Activated T-helper 1 cell treated with anti-CD3 and anti-CD28 coated beads, Interleukin-12 subunit alpha, Interleukin-12 subunit beta, Interleukin-2, Interleukin-4 antibody, amounts not matched to agents 30 ng/mL and 10 ng/mL and 1 ng/mL, durations not matched to agents 14 hours and 24 hours and 36 hours (primary cell): Measurements from ENCODE around the gene COL18A1. TPM values are rescaled to one million over a fixed set of nuclear protein-coding genes. Genes with fewer than 3 reads are reported as not detected.

Experiments used
- DNase-seq: peaks from one replicate; pipeline ENCODE4 v3.0.0; 2021; ENCODE audit warnings: low spot score
- H3K27ac Mint-ChIP-seq: one replicate; pipeline ENCODE4 v1.8.0; 2021; ENCODE audit warnings: mild to moderate bottlenecking, mixed read lengths
- H3K27me3 Mint-ChIP-seq: one replicate; pipeline ENCODE4 v1.8.0; 2022; ENCODE audit warnings: mild to moderate bottlenecking, moderate library complexity, mixed read lengths; ENCODE audit not compliant: insufficient read depth
- H3K36me3 Mint-ChIP-seq: one replicate; pipeline ENCODE4 v1.8.0; 2021; ENCODE audit warnings: low read depth, mixed read lengths
- H3K4me1 Mint-ChIP-seq: one replicate; pipeline ENCODE4 v1.8.0; 2021; ENCODE audit warnings: low read depth, mixed read lengths
- H3K4me3 Mint-ChIP-seq: one replicate; pipeline ENCODE4 v1.8.0; 2021; ENCODE audit warnings: mild to moderate bottlenecking, moderate library complexity, mixed read lengths
- H3K9me3 Mint-ChIP-seq: one replicate; pipeline ENCODE4 v1.8.0; 2021; ENCODE audit warnings: mixed read lengths
- intact Hi-C: fragments of 100-400 bp; cut with micrococcal nuclease; formaldehyde crosslinking; loops from one replicate; pipeline ENCODE4 v1.15.1; 2024
- total RNA-seq: library from RNA; stranded (reverse); gene quantifications from 2 replicates; pipeline ENCODE4 v1.2.3, GENCODE V29; 2022

COL18A1 gene
- total RNA-seq, 1 donor from 2014 or later = 2.1 TPM

DNA sequence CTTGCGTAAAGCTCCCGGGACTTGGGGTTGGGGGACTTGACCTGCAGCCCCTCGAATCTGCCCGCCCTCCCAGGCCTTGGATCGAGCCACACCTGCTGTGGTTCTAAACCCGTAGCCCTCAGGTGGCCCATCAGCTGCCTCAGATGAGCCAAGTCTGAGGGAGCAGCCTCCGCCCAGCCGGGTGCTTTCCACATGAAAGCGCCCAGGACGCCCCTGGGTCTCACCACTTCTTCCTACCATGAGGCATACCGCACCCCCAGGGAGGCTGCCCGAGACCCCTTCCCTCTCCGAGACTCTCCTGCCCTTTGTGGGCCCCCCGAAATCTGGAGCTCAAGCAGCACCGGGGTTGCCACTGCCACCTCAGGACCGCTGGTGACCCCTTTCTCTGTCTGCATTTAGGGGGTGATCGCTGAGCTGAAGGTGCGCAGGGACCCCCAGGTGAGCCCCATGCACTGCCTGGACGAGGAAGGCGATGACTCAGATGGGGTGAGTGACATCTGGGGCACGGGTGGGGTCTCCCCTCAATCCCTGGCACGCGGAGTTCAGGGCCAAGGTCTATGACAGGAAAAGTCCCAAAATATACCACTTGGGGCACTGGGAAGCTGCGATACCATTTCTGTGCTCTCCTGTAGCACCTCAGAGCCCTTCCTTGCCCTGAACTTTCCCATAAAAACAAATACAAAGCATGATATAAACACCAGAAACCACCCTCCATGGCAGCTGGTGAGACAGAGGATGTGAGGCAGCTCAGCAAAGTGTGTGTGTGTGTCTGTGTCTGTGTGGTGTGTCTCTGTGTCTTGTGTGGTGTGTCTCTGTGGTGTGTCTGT is 68.7 kb downstream of the COL18A1 start:
- intact Hi-C loops = no loop called here
- Mint-ChIP-seq H3K27me3 (no peaks in the 10 kb centered on the region), H3K36me3 (no peaks in the 10 kb centered on the region), H3K27ac (peak overlapping the region; percentile 13), H3K4me1 (peaks cover 20% of the 10 kb centered on the region), H3K4me3 (no peak overlapping the region), H3K9me3 (peaks cover 4% of the 10 kb centered on the region)
- no peak for DNase-seq

DNA sequence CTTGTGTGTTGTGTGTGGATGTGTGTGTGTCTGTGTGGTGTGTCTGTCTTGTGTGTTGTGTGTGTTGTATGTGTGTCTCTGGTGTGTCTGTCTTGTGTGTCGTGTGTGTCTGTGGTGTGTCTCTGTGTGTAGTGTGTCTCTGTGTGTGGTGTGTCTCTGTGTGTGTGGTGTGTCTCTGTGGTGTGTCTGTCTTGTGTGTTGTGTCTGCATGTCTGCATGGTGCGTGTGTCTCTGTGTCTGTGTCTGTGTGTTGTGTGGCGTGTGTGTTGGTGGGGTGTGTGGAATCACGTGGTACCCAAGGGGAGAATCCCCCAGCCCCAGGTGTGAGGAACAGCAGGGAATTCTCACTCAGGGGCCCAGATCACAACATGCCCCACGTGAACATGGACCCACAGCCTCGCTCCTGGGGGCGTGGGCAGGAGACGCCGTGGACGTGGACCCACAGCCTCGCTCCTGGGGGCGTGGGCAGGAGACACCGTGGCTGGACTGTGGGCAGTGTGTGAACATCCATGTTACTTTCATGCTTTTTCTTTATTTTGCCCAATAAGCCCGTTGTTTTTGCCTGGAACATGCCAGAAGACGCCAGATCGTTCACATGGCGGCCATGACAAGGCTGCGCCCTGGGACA is 69.5 kb downstream of the COL18A1 start:
- no peak for DNase-seq
- H3K4me3 Mint-ChIP-seq = no peak overlapping the region
- peaks cover 27% of the 10 kb centered on the region for H3K4me1 Mint-ChIP-seq
- H3K36me3 Mint-ChIP-seq = no peaks in the 10 kb centered on the region
- intact Hi-C loops = no loop called here
- no peaks in the 10 kb centered on the region for H3K27me3 Mint-ChIP-seq
- H3K9me3 Mint-ChIP-seq = peaks cover 4% of the 10 kb centered on the region
- peak overlapping the region; percentile 13 for H3K27ac Mint-ChIP-seq

DNA sequence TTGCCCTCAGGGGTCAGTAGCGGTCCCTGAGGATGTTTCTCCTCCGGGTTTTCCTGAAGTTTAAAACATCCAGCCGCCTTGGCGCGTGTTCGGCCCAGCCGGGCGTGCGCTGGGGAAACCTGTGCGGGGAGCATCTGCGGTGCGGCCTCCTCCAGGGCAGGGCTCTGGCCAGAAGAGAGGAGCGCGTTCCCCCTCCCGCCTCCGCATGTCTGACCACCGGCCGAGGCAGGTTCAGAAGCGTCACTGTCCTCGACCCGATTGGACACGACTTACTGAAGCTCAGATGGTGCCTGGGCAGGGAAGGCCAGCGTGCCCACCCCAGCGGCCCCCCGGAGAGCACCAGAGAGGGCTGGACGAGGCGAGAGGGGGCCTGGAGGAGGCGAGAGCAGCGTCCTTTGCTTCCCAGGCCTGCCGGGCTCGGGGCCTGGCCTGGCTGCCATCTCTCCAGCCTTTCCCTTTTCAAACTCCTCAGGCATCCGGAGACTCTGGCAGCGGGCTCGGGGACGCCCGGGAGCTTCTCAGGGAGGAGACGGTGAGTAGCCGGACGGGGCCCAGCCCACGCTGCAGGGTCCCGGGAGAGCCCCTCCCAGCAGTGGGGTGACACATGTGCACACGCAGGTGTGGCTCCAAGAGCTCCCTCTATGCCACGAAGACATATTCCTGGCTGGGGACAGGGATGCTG is 70.2 kb downstream of the COL18A1 start:
- no peak overlapping the region for H3K4me3 Mint-ChIP-seq
- peaks cover 4% of the 10 kb centered on the region for H3K9me3 Mint-ChIP-seq
- peaks cover 30% of the 10 kb centered on the region for H3K4me1 Mint-ChIP-seq
- no peaks in the 10 kb centered on the region for H3K27me3 Mint-ChIP-seq
- no peak for DNase-seq
- H3K27ac Mint-ChIP-seq = no peak overlapping the region
- H3K36me3 Mint-ChIP-seq = no peaks in the 10 kb centered on the region
- intact Hi-C loops = no loop called here

DNA sequence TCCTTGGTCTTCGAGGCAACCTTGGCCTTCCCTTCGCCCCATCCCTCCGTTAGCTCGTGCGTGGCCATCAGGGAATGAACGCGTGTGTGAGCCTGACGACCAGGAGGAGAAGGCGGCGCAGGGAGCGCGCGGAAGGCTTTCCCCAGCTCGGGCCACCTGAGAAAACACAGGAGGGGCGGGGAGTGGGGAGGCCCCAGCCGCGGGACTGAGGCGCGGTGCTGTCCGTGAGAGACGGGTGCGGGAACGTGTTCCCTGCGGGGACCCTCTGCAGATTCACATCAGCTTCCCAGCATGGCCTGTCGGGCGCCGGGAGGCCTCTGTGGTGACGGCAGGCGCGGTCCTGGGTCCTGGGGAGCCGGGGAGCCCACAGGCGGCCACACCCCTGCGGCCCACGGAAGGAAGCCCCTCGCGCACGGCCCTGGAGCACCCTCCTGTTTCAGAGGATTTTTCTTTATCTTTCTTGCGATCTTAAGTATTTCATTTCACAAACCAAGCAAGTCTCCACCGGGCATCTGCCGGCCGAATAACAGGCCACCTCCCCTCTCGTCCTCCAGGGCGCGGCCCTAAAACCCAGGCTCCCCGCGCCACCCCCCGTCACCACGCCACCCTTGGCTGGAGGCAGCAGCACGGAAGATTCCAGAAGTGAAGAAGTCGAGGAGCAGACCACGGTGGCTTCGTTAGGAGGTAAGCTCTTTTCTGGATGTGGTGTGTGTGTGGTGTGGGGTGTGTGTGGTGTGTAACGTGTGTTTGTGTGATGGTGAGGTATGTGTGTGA is 71.0 kb downstream of the COL18A1 start:
- H3K9me3 Mint-ChIP-seq = peaks cover 4% of the 10 kb centered on the region
- no peak overlapping the region for H3K27ac Mint-ChIP-seq
- H3K4me3 Mint-ChIP-seq = no peak overlapping the region
- no peaks in the 10 kb centered on the region for H3K36me3 Mint-ChIP-seq
- peaks cover 28% of the 10 kb centered on the region for H3K4me1 Mint-ChIP-seq
- intact Hi-C loops = no loop called here
- no peak for DNase-seq
- no peaks in the 10 kb centered on the region for H3K27me3 Mint-ChIP-seq

DNA sequence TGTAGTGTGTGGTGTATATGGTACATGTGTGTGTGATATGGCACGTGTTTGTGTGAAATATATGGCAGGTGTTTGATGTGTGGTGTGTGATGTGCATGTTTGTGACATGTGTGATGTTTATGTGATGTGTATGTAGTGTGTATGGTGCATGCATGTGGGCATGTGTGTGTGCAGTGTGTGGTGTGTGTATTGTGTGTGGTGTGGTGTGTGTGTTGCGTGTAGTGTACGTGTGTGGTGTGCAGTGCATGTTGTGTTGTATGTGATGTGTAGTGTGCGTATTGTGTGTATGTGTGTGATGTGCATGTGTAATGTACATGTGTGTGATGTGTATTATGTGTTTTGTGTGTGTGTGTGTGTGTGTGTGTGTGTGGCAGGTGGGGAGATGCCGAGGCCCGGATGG is 71.6 kb downstream of the COL18A1 start:
- intact Hi-C loops = no loop called here
- no peaks in the 10 kb centered on the region for H3K27me3 Mint-ChIP-seq
- no peak for DNase-seq
- H3K4me3 Mint-ChIP-seq = no peak overlapping the region
- H3K9me3 Mint-ChIP-seq = peaks cover 4% of the 10 kb centered on the region
- H3K27ac Mint-ChIP-seq = peak overlapping the region; percentile 59
- H3K36me3 Mint-ChIP-seq = no peaks in the 10 kb centered on the region
- H3K4me1 Mint-ChIP-seq = peaks cover 24% of the 10 kb centered on the region

DNA sequence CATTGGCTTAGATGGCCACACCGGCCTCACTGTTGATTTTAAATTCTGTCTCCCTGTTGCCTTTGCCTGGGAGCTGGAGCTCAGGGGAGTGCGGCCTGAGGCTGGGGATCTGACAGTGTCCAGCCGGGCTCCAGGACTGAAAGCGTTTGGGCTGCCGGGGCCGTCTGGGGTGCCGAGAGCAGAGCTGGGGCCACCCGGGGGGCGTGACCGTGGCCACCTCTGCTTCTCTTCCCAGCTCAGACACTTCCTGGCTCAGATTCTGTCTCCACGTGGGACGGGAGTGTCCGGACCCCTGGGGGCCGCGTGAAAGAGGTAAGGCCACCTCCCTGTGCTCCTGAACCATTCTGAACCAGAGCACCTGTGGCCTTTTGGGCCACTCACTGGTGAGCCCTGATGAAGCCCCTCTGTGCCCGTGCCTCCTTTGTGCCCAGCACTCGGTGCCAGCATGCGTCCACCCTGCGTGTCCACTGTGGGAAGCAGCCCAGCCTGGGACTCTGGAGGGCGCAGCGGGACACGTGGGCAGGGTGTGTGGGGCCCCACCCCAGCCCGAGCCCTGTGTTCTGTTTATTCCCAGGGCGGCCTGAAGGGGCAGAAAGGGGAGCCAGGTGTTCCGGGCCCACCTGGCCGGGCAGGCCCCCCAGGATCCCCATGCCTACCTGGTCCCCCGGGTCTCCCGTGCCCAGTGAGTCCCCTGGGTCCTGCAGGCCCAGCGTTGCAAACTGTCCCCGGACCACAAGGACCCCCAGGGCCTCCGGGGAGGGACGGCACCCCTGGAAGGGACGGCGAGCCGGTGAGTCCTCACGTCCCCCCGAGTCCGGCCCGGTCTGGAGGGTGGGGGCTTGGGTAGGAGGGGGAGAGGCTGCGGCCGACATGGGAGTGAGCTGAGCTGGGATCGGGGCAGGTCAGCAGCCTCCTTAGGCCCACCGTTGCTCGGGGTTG is 72.5 kb downstream of the COL18A1 start:
- intact Hi-C loops = loop anchor here (1.0 to 2.0 kb wide), 4 partner anchors 63 to 343 kb away; no protein-coding TSS in a partner anchor
- peaks cover 4% of the 10 kb centered on the region for H3K9me3 Mint-ChIP-seq
- H3K4me1 Mint-ChIP-seq = peaks cover 24% of the 10 kb centered on the region
- H3K36me3 Mint-ChIP-seq = no peaks in the 10 kb centered on the region
- no peaks in the 10 kb centered on the region for H3K27me3 Mint-ChIP-seq
- DNase-seq = no peak
- H3K27ac Mint-ChIP-seq = peak overlapping the region; percentile 99
- peak overlapping the region; percentile 92 for H3K4me3 Mint-ChIP-seq

DNA sequence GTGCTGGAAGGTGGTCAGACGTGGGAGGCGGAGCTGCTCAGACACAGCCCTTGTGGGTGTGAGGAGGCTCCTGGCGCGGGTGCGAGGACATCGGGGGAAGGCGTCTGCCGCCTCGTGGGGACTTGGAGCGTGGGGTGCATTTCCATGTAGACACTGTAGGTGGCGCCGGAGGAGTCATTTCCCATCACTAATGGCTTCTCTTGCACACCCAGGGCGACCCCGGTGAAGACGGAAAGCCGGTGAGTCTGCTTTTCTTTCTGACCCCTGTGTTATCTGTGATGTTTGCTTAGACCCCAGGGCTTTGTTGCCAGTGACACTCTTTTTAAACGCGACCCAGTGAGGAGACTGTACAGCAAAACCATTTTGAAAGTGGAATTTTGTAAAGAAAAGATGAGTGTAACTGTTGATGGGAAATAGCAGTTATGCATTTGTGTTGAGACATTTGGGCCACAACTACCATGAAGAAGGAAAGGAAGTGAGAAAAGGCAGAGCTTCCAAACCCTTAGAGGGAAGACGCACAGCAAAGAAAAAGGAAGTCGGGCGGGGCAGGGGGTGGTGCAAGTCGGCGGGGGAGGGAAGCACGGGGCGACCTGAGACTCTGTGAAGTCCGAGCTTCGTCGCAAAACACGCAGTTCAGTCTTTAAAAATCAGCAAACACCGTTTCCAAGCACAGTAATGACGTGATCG is 73.3 kb downstream of the COL18A1 start:
- Mint-ChIP-seq H3K4me1 (peaks cover 32% of the 10 kb centered on the region), H3K27me3 (no peaks in the 10 kb centered on the region), H3K36me3 (no peaks in the 10 kb centered on the region), H3K9me3 (peaks cover 4% of the 10 kb centered on the region), H3K4me3 (peak overlapping the region; percentile 92), H3K27ac (peak overlapping the region; percentile 99)
- intact Hi-C loops = loop anchor here (1.0 to 2.0 kb wide), 4 partner anchors 63 to 342 kb away; no protein-coding TSS in a partner anchor
- DNase-seq = peak; percentile 68

DNA sequence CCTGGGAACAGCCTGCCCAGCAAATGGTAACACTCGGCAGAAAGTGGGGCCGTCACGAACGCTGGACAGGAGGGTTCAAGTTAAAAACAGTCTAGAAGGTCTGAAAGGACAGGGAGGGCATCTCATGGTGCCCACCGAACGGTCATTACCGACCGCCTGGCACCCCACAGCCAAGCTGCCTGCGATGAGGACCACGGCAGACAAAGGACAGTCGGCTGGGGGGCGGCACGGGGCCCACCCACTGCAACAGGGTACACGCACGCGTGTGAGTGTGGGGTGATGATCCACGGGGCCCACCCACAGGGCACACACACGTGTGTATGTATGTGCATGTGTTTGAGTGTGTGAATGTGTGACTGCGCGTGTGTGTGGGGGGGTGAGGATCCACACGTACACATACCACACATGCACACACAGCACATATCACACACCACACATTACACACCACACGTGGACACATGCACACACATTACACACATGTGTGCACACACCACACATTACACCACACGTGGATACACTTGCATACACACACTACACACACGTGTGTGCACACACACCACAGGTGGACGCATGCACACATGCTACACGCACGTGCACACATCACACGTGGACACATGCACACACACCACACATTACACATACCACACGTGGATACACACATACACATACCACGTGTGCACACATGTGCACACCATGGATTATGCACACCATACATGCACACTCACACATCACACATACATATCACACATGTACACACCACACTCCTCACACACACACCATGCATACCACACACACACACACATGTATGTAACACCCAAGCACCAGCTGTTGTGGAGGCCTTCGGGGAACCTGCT is 74.1 kb downstream of the COL18A1 start:
- intact Hi-C loops = loop anchor here (1.0 to 2.0 kb wide), 4 partner anchors 62 to 341 kb away; no protein-coding TSS in a partner anchor
- no peaks in the 10 kb centered on the region for H3K27me3 Mint-ChIP-seq
- DNase-seq = no peak
- peaks cover 36% of the 10 kb centered on the region for H3K4me1 Mint-ChIP-seq
- H3K9me3 Mint-ChIP-seq = peaks cover 3% of the 10 kb centered on the region
- H3K36me3 Mint-ChIP-seq = peaks cover 1% of the 10 kb centered on the region
- peak overlapping the region; percentile 92 for H3K4me3 Mint-ChIP-seq
- peak overlapping the region; percentile 99 for H3K27ac Mint-ChIP-seq

DNA sequence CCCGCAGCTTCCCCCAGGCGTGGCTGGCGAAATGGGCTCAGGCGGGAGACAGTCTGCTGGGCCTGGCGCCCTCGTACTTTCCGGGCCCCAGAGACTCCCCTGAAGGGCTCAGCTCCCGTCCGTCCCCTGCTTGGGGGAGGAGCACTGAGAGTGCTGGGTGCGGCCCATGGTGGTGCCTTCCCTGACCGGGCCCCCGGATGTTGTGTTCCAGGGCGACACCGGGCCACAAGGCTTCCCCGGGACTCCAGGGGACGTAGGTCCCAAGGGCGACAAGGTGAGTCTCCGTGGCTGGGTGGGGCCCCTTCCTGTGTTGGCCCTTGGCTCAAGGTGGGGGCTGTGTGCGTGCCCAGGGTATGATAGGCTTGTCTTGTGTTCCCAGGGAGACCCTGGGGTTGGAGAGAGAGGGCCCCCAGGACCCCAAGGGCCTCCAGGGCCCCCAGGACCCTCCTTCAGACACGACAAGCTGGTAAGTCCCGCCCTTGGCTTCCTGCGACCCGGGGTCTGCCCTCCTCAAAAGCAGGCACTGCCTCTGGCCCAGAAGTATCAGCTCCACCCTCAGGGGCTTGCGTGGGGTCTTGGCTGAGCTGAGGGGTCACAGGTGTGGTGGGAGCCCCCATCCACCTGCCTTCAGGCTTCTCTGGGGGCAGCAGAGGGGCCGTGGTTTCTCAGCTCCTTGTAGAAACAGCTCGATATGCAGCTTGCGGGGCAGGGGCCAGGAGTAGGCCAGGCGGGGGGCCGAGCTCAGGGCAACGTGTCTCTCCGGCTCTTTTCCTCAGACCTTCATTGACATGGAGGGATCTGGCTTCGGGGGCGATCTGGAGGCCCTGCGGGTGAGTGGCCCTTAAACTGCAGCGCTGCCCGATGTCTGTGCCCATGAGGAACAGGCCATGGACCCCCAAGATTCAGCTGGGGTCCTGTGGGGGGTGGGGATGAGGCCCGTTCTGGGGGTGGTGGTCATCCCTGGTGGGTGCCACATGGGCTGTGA is 75.0 kb downstream of the COL18A1 start:
- Mint-ChIP-seq H3K4me3 (peak overlapping the region; percentile 56), H3K9me3 (no peaks in the 10 kb centered on the region), H3K27me3 (no peaks in the 10 kb centered on the region), H3K36me3 (peaks cover 4% of the 10 kb centered on the region), H3K4me1 (peaks cover 38% of the 10 kb centered on the region), H3K27ac (peak overlapping the region; percentile 99)
- intact Hi-C loops = loop anchor here (2.0 kb wide), 1 partner anchor 61 kb away; no protein-coding TSS in a partner anchor
- DNase-seq = no peak
